ENCODE results near the gene ZKSCAN2.

DNA sequence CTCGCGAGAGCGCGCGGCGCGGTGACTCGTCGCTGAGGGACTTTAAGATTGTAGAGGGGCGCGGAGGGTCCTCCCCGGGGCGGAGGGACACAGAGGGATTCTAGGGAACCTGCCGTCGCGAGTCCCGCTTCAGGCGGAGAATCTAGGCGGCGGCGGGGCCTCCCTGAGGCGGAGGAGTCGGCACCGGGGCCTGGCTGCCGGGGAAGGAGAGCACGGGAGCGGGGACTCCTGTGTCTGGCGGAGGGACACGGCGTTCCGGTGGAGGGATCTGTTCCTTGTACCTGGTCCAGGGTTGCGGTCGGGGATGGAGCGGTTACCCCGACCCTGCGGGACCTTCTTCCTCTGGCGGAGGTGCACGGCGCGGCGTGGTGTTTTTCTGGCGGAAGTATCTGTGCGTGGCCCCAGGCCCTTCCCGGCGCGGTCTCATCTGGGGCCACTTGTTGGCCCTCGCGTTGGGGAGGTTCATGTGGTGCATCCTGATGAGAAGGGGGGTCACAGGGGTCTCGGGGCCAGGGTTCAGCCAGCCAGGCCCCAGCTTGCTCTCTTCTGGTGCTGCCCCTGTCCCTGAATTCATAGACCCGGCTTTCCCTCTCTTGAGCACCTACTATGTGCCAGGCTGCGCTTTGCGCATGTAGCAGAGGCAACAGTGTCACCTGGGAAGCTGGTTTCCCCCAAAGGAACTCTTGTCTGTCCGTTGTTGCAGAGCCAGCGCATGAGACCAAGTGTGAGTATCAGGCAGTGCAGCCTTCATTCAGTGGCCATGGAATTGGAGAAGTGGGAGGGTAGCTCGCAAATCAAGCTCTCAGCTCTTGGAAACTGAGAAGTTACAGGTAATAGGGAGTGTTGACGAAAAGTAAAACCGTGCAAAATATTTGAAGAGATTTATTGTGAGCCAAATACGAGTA, 563 bp upstream of the ZKSCAN2 start:
- TF ChIP-seq, protein P1, sequence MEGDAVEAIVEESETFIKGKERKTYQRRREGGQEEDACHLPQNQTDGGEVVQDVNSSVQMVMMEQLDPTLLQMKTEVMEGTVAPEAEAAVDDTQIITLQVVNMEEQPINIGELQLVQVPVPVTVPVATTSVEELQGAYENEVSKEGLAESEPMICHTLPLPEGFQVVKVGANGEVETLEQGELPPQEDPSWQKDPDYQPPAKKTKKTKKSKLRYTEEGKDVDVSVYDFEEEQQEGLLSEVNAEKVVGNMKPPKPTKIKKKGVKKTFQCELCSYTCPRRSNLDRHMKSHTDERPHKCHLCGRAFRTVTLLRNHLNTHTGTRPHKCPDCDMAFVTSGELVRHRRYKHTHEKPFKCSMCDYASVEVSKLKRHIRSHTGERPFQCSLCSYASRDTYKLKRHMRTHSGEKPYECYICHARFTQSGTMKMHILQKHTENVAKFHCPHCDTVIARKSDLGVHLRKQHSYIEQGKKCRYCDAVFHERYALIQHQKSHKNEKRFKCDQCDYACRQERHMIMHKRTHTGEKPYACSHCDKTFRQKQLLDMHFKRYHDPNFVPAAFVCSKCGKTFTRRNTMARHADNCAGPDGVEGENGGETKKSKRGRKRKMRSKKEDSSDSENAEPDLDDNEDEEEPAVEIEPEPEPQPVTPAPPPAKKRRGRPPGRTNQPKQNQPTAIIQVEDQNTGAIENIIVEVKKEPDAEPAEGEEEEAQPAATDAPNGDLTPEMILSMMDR (IDR thresholded peaks at IDR 0.05; ENCODE audit: low read depth, low read length, missing input control) = no peak
- TF ChIP-seq RXRA (IDR thresholded peaks at IDR 0.05) (peak in 1 of 2 donors; percentile 29), TAF1 (conservative IDR thresholded peaks at IDR 0.05) (no peak), YY1 (IDR thresholded peaks at IDR 0.05) (no peak), GABPA (IDR thresholded peaks at IDR 0.05 in 1 of 2, conservative IDR thresholded peaks at IDR 0.05 in 1 of 2) (no peak), EGR1 (IDR thresholded peaks at IDR 0.05; ENCODE audit: low read depth in 2 of 2) (no peak), HNF4G (IDR thresholded peaks at IDR 0.05) (no peak), RAD21 (IDR thresholded peaks at IDR 0.05) (no peak), FOXA1 (IDR thresholded peaks at IDR 0.05) (no peak)
- TF ChIP-seq, protein P2, sequence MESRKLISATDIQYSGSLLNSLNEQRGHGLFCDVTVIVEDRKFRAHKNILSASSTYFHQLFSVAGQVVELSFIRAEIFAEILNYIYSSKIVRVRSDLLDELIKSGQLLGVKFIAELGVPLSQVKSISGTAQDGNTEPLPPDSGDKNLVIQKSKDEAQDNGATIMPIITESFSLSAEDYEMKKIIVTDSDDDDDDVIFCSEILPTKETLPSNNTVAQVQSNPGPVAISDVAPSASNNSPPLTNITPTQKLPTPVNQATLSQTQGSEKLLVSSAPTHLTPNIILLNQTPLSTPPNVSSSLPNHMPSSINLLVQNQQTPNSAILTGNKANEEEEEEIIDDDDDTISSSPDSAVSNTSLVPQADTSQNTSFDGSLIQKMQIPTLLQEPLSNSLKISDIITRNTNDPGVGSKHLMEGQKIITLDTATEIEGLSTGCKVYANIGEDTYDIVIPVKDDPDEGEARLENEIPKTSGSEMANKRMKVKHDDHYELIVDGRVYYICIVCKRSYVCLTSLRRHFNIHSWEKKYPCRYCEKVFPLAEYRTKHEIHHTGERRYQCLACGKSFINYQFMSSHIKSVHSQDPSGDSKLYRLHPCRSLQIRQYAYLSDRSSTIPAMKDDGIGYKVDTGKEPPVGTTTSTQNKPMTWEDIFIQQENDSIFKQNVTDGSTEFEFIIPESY (IDR thresholded peaks at IDR 0.05) = peak; percentile 96
- TF ChIP-seq, protein P3, sequence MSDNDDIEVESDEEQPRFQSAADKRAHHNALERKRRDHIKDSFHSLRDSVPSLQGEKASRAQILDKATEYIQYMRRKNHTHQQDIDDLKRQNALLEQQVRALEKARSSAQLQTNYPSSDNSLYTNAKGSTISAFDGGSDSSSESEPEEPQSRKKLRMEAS (IDR thresholded peaks at IDR 0.05) = no peak
